SK-N-SH (cell line): ENCODE measurements around the gene TTC9C. TPM values are rescaled to one million over a fixed set of nuclear protein-coding genes. Genes with fewer than 3 reads are reported as not detected.

ENCODE experiments used
- CTCF ChIA-PET: fragments of 300-600, 350-600 bp; formaldehyde crosslinking; extraction: SDS; loops from one replicate; lab custom pipeline; 2021; lab: Yijun Ruan, JAX
- POLR2A ChIA-PET: fragments of 350-600 bp; sonication (Branson Sonifier 250); formaldehyde crosslinking; extraction: SDS; loops from one replicate; lab custom pipeline; 2020; ENCODE audit warnings: antibody characterized with exemption, inconsistent platforms; lab: Yijun Ruan, JAX
- DNase-seq: peaks from one replicate; pipeline ENCODE4 v3.0.0; 2012
- H2AFZ ChIP-seq: fragments of 200-600 bp; sonication (generic); 2 replicates; pipeline ENCODE4 v1.8.1; 2016; ENCODE audit warnings: antibody characterized with exemption, mild to moderate bottlenecking, low read depth
- H3F3A ChIP-seq: fragments of 200-600 bp; sonication (generic); replicated peaks from 2 replicates; pipeline ENCODE3; 2016; ENCODE audit warnings: antibody characterized with exemption, mild to moderate bottlenecking; ENCODE audit not compliant: insufficient read depth
- H3K27ac ChIP-seq, 2 experiments: fragments of 200-500 bp in 1 of 2; fragments of 200-600 bp in 1 of 2; sonication (Bioruptor generic) in 1 of 2; sonication (generic), shearing (Covaris generic) in 1 of 2; 2 replicates each; pipeline versions ENCODE4 v1.5.1 to v1.6.1; 2014 to 2016; ENCODE audit warnings: low read depth in 2 of 2, inconsistent platforms in 1 of 2, low read length in 1 of 2, mild to moderate bottlenecking in 1 of 2, mixed read lengths in 1 of 2
- H3K27me3 ChIP-seq: fragments of 200-600 bp; sonication (generic), shearing (Covaris generic); 2 replicates; pipeline ENCODE4 v1.6.1; 2016; ENCODE audit warnings: mixed run types; ENCODE audit not compliant: insufficient read depth
- H3K36me3 ChIP-seq, 2 experiments: fragments of 200-500 bp in 1 of 2; fragments of 200-600 bp in 1 of 2; sonication (Bioruptor generic) in 1 of 2; sonication (generic) in 1 of 2; replicated peaks in 1 of 2; 2 replicates each; pipeline versions ENCODE3 to v1.5.1; 2014 to 2016; ENCODE audit warnings: low read length in 1 of 2, mild to moderate bottlenecking in 1 of 2; ENCODE audit not compliant: insufficient read depth in 2 of 2, control insufficient read depth in 1 of 2
- H3K4me1 ChIP-seq, 2 experiments: fragments of 200-500 bp in 1 of 2; fragments of 200-600 bp in 1 of 2; sonication (Bioruptor generic) in 1 of 2; sonication (generic), shearing (Covaris generic) in 1 of 2; 2 replicates each; pipeline versions ENCODE4 v1.5.1 to v1.6.1; 2014 to 2016; ENCODE audit warnings: low read depth in 1 of 2, low read length in 1 of 2, mixed run types in 1 of 2; ENCODE audit not compliant: insufficient read depth in 2 of 2, control insufficient read depth in 1 of 2
- H3K4me2 ChIP-seq: fragments of 200-600 bp; sonication (generic), shearing (Covaris generic); 2 replicates; pipeline ENCODE4 v1.6.1; 2017; ENCODE audit warnings: mixed run types
- H3K4me3 ChIP-seq, 2 experiments: fragments of 200-500 bp in 1 of 2; fragments of 200-600 bp in 1 of 2; sonication (Bioruptor generic) in 1 of 2; sonication (generic), shearing (Covaris generic) in 1 of 2; 2 replicates each; pipeline versions ENCODE4 v1.5.1 to v1.8.1; 2014 to 2016; ENCODE audit warnings: low read depth in 2 of 2, inconsistent platforms in 1 of 2, low read length in 1 of 2, mild to moderate bottlenecking in 1 of 2, mixed read lengths in 1 of 2, moderate library complexity in 1 of 2
- H3K79me2 ChIP-seq: fragments of 200-600 bp; sonication (generic); 2 replicates; pipeline ENCODE4 v1.8.1; 2017; ENCODE audit warnings: mild to moderate bottlenecking; ENCODE audit not compliant: insufficient read depth
- H3K9ac ChIP-seq: fragments of 200-600 bp; sonication (generic); 2 replicates; pipeline ENCODE4 v1.6.1; 2017; ENCODE audit warnings: mixed run types
- H3K9me2 ChIP-seq: fragments of 200-600 bp; sonication (generic); 2 replicates; pipeline ENCODE4 v1.6.1; 2017; ENCODE audit warnings: mixed run types
- H3K9me3 ChIP-seq: fragments of 200-600 bp; sonication (generic); 2 replicates; pipeline ENCODE4 v1.6.1; 2017; ENCODE audit warnings: mixed run types, mild to moderate bottlenecking, moderate library complexity
- H4K20me1 ChIP-seq: fragments of 200-600 bp; sonication (generic); 2 replicates; pipeline ENCODE4 v1.6.1; 2017; ENCODE audit warnings: mild to moderate bottlenecking, mixed run types; ENCODE audit not compliant: insufficient read depth
- CHD2 ChIP-seq: fragments of 150-350 bp; IDR thresholded peaks from 2 replicates; pipeline ENCODE4 v1.6.1; 2018; ENCODE audit warnings: low read length; ENCODE audit not compliant: partially characterized antibody
- ELF1 ChIP-seq: IDR thresholded peaks from 2 replicates; pipeline ENCODE4 v1.4.0; 2012
- FOSL2 ChIP-seq: IDR thresholded peaks from 2 replicates; pipeline ENCODE4 v1.4.0; 2012; ENCODE audit warnings: low read depth, mild to moderate bottlenecking, moderate library complexity, borderline replicate concordance
- GABPA ChIP-seq: IDR thresholded peaks from 2 replicates; pipeline ENCODE4 v1.4.0; 2012; ENCODE audit warnings: low read depth, mild to moderate bottlenecking
- GATA2 ChIP-seq: sonication (generic); formaldehyde crosslinking; IDR thresholded peaks from 2 replicates; pipeline ENCODE4 v1.5.0; 2020; ENCODE audit warnings: mild to moderate bottlenecking, missing genetic modification reagents
- JUND ChIP-seq: IDR thresholded peaks from 2 replicates; pipeline ENCODE4 v1.4.0; 2012
- MAX ChIP-seq: IDR thresholded peaks from 2 replicates; pipeline ENCODE4 v1.4.0; 2012; ENCODE audit warnings: low read depth
- MEF2A ChIP-seq: IDR thresholded peaks from 2 replicates; pipeline ENCODE4 v1.4.0; 2012; ENCODE audit warnings: low read depth, borderline replicate concordance
- NFIC ChIP-seq: IDR thresholded peaks from 2 replicates; pipeline ENCODE4 v1.4.0; 2012; ENCODE audit warnings: borderline replicate concordance
- NRF1 ChIP-seq: IDR thresholded peaks from 2 replicates; pipeline ENCODE4 v1.6.1; 2012; ENCODE audit warnings: low read depth, mild to moderate bottlenecking, low read length
- PBX3 ChIP-seq: IDR thresholded peaks from 2 replicates; pipeline ENCODE4; 2012
- RAD21 ChIP-seq: IDR thresholded peaks from 2 replicates; pipeline ENCODE4 v1.6.1; 2012; ENCODE audit warnings: mild to moderate bottlenecking, low read length
- RFX5 ChIP-seq: IDR thresholded peaks from 2 replicates; pipeline ENCODE4 v1.6.1; 2012; ENCODE audit warnings: mild to moderate bottlenecking, improper control_type of control experiment, low read length
- TAF1 ChIP-seq: IDR thresholded peaks from 2 replicates; pipeline ENCODE4 v1.6.1; 2012; ENCODE audit warnings: low read depth, mild to moderate bottlenecking, low read length, moderate library complexity, borderline replicate concordance
- TCF12 ChIP-seq: IDR thresholded peaks from 2 replicates; pipeline ENCODE4 v1.4.0; 2012
- USF1 ChIP-seq: IDR thresholded peaks from 2 replicates; pipeline ENCODE4 v1.4.0; 2012; ENCODE audit warnings: low read depth, borderline replicate concordance
- USF2 ChIP-seq: fragments of 150-350 bp; IDR thresholded peaks from 2 replicates; pipeline ENCODE4 v1.6.1; 2017; ENCODE audit warnings: antibody characterized with exemption, low read length, low read depth, borderline replicate concordance
- YY1 ChIP-seq: IDR thresholded peaks from 2 replicates; pipeline ENCODE4 v1.4.0; 2012; ENCODE audit warnings: low read depth, mild to moderate bottlenecking
- ZBTB33 ChIP-seq: IDR thresholded peaks from 2 replicates; pipeline ENCODE4 v1.4.0; 2012; ENCODE audit warnings: low read depth, borderline replicate concordance
- WGBS: methylation state at CpG from one replicate; pipeline ENCODE4 v1.1.6; 2017; ENCODE audit warnings: low lambda C conversion rate; 5-methylcytosine and 5-hydroxymethylcytosine counted together
- polyA plus RNA-seq, 3 experiments: library from polyadenylated mRNA; depleted of rRNA; stranded (reverse); fragments of >200 nt; gene quantifications; 2 replicates each; pipeline ENCODE4 v1.2.3, GENCODE V29; 2012

The TTC9C gene
- polyA plus RNA-seq, 1 of the 3 experiments (the other 2 are of a cell fraction) = 31.3 TPM

DNA sequence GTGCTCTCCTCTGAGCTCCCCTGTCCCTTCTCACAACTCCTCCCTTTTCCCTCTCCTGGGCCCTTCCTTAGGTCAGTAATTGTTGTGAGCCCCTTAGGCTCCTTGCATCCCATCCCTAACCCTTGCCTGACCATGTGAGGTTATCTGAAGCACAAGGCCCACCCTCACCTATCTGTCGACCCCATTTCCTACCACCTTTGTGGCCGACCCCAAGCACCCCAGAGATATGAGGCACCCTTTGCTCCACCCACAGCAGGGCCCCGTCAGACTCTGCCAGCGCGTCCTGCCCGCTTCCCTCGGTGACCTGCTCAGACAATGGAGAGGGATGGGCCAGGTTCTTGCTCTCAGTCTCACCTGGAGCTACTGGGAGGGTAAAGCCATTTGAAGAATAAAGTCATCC is 19.5 kb upstream of the TTC9C start:
- Histone ChIP-seq H4K20me1 (no peaks in the 10 kb centered on the region), H3K4me2 (peak overlapping the region; percentile 81), H3F3A (peaks cover 50% of the 10 kb centered on the region), H2AFZ (0 out of 2 replicates have a peak overlapping the region, but pooled peaks have one; percentile 13), H3K4me3 (peak overlapping the region; percentile 48 to 59), H3K27me3 (no peaks in the 10 kb centered on the region), H3K9me3 (no peaks in the 10 kb centered on the region), H3K9ac (peak overlapping the region; percentile 70), H3K4me1 (peaks cover 22 to 45% of the 10 kb centered on the region in 2 experiments; a peak in 3 of 4 replicates), H3K27ac (peak overlapping the region; percentile 85 to 87), H3K9me2 (no peaks in the 10 kb centered on the region), H3K79me2 (peaks cover 12% of the 10 kb centered on the region; the same call in 1 of the 2 replicates), H3K36me3 (peaks cover 31 to 36% of the 10 kb centered on the region in 2 experiments)
- ChIA-PET CTCF (interaction anchor here (0.6 to 6.6 kb wide), 5 partner anchors 14 to 176 kb away, joined by 3 to 48 read pairs (median 3); partner anchors contain the start of gene HNRNPUL2), POLR2A (interaction anchor here (0.6 to 4.0 kb wide), 10 partner anchors 17 to 181 kb away, joined by 3 to 24 read pairs (median 4); partner anchors contain the start of genes C11orf98, CSKMT, HNRNPUL2 and LBHD1)
- TF ChIP-seq RFX5 (no peak), FOSL2 (no peak), ZBTB33 (no peak), CHD2 (no peak), MAX (no peak), GABPA (no peak), PBX3 (no peak), NFIC (no peak), USF2 (no peak)
- no peak for DNase-seq
- WGBS = 54% methylated on average over 7 of the region's 7 CpGs

DNA sequence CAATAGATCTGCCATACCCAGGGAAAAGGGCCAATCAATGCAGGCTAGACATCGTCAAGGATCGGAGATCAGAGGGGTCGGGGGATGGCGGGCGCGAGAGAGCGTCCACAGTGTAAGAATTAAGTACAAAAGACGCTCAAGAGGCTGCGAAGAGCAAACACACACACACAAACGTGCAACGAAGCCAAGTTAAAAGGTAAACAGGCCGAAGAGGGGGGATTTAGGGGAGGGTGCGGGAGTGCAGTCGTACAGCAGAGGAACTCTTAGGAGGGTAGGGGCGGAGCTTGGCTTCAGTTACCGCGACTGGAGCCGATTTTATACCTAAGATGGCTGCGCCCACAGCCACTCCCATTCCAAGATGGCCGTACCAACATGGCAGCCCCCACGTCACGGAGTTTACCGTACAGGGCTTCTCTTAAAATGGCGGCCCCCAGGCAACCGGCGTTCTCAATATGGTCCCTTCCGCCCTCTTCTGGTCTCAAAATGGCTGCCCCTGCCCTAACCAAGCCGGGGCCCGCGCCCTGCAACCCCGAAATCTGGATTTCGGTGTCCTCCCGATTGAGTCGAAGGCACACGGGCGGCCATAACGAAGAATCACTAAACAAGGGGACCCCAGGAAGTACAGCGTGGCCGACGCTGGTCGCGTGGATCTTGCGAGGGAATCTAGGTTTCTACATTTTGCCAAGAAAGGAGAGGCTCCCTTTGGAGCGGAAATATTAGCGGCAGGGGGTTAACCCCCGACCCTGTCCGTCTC is 18.9 kb upstream of the TTC9C start:
- Histone ChIP-seq H3K27ac (peak overlapping the region; percentile 85 to 94), H2AFZ (peak overlapping the region; percentile 93), H3K9me2 (no peaks in the 10 kb centered on the region), H3K4me2 (peak overlapping the region; percentile 81), H3K9ac (peak overlapping the region; percentile 70), H3K9me3 (no peaks in the 10 kb centered on the region), H3K36me3 (peaks cover 35 to 41% of the 10 kb centered on the region in 2 experiments), H3K27me3 (no peaks in the 10 kb centered on the region), H3K4me1 (peaks cover 22 to 45% of the 10 kb centered on the region in 2 experiments; a peak in 3 of 4 replicates), H3F3A (peaks cover 54% of the 10 kb centered on the region), H4K20me1 (no peaks in the 10 kb centered on the region), H3K4me3 (peak overlapping the region; percentile 48 to 59), H3K79me2 (peaks cover 10% of the 10 kb centered on the region; the same call in 1 of the 2 replicates)
- WGBS = 31% methylated on average over 26 of the region's 47 CpGs
- ChIA-PET POLR2A (interaction anchor here (0.6 to 4.0 kb wide), 10 partner anchors 16 to 180 kb away, joined by 3 to 24 read pairs (median 4); partner anchors contain the start of genes C11orf98, CSKMT, HNRNPUL2 and LBHD1), CTCF (interaction anchor here (0.8 to 6.6 kb wide), 5 partner anchors 15 to 175 kb away, joined by 3 to 48 read pairs (median 3); no protein-coding TSS in a partner anchor)
- DNase-seq = peak; percentile 89
- TF ChIP-seq TCF12 = peak; percentile 14; the same call in 1 of the 2 replicates
- TF ChIP-seq NRF1 = no peak
- peak; percentile 37; the same call in 1 of the 2 replicates for TF ChIP-seq USF1
- no peak for TF ChIP-seq GATA2 (CRISPR knock-in tag)
- peak; percentile 100 for TF ChIP-seq YY1
- TF ChIP-seq MEF2A = no peak
- TF ChIP-seq TAF1 = peak; percentile 78; the same call in 1 of the 2 replicates
- TF ChIP-seq JUND = peak; percentile 56; the same call in 1 of the 2 replicates
- TF ChIP-seq RAD21 = no peak
- no peak for TF ChIP-seq NFIC
- no peak for TF ChIP-seq FOSL2
- peak; percentile 45; the same call in 1 of the 2 replicates for TF ChIP-seq PBX3
- peak; percentile 82 for TF ChIP-seq ELF1
